ENCODE data around the gene EGF. TPM values are rescaled to one million over a fixed set of nuclear protein-coding genes. Genes with fewer than 3 reads are reported as not detected.
A peak's percentile ranks its signal among the peaks of the same experiment; 100 is the strongest.
"Not testable (repeated sequence)": the region's sequence is repeated elsewhere in the genome, so short reads cannot be mapped to it uniquely, and the experiment has no call there.

Gene EGF
- total RNA-seq, 5 donors from 2014 or later (not counting 1 experiment from before 2014, with no cell fraction given) = 0.20 TPM; not detected in 4

DNA sequence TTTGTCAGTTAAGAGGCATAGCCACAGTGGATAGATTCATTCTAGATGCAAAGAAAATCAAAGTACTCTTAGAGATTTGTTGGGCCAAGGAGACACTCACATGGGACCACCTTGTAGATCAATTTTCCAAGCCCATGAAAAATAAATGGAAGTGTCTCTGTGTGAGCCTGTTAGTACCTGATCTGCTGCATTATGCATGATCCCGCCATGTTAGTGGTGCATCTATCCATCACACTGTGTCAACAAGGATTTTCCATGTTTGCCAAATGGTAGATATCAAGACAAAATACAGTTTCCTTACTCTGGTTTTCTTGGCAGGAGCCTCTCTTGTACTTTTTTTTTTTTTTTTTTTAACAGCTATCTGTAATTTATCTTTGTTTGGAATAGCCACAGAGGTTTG lies 112.4 kb downstream of the EGF start:
- peaks cover 2 to 7% of the 10 kb centered on the region in 2 donors for H3K27me3 Mint-ChIP-seq
- Histone ChIP-seq H3K9me3 (no peaks in the 10 kb centered on the region), H3K27ac (ENCODE audit: low read length) (no peak overlapping the region), H3K4me3 (ENCODE audit: control insufficient read depth in 1 of 2, extremely low read depth in 1 of 2, low read length in 1 of 2) (no peak overlapping the region), H3K4me1 (ENCODE audit: control insufficient read depth in 1 of 2, extremely low read depth in 1 of 2, insufficient read depth in 2 of 2, low read length in 2 of 2) (no peaks in the 10 kb centered on the region), H3K27me3 (replicated peaks in 1 of 2; ENCODE audit: control insufficient read depth in 2 of 2, extremely low read depth in 1 of 2, insufficient read depth in 2 of 2, low read length in 1 of 2) (peaks cover 0 to 2% of the 10 kb centered on the region in 2 experiments), H3K36me3 (ENCODE audit: control insufficient read depth in 2 of 2, extremely low read depth in 1 of 2, insufficient read depth in 1 of 2, low read length in 1 of 2) (no peaks in the 10 kb centered on the region)
- DNase-seq = no peak
- no peak for ATAC-seq (replicated peaks in 1 of 4)
- no peaks in the 10 kb centered on the region for H3K9me3 Mint-ChIP-seq
- peaks cover 0 to 5% (median 3%) of the 10 kb centered on the region in 3 donors for H3K4me1 Mint-ChIP-seq
- ChIA-PET CTCF (interaction anchor here in 1 of 2 donors (0.7 kb wide), 1 partner anchor 25 kb away, joined by 6 read pairs; no protein-coding TSS in a partner anchor), POLR2A (no interaction called here)
- H3K4me3 Mint-ChIP-seq = no peak overlapping the region
- H3K36me3 Mint-ChIP-seq = no peaks in the 10 kb centered on the region
- WGBS (ENCODE audit: insufficient coverage) = no CpG with 5 or more reads among the region's 1 CpG
- no peak overlapping the region for H3K27ac Mint-ChIP-seq

GRCh38 chr4:110025718-110026117 lies 113.0 kb downstream of the EGF start:
- Mint-ChIP-seq H3K36me3 (no peaks in the 10 kb centered on the region), H3K27me3 (peaks cover 5 to 8% of the 10 kb centered on the region in 2 donors), H3K27ac (no peak overlapping the region), H3K9me3 (no peaks in the 10 kb centered on the region), H3K4me1 (peaks cover 0 to 3% (median 0%) of the 10 kb centered on the region in 3 donors), H3K4me3 (no peak overlapping the region)
- H3K27me3 ChIP-seq (replicated peaks in 1 of 2; ENCODE audit: control insufficient read depth in 2 of 2, extremely low read depth in 1 of 2, insufficient read depth in 2 of 2, low read length in 1 of 2) = peaks cover 0 to 2% of the 10 kb centered on the region in 2 experiments
- POLR2A ChIA-PET = no interaction called here
- CTCF ChIA-PET = interaction anchor here in 1 of 2 donors (0.7 kb wide), 1 partner anchor 25 kb away, joined by 6 read pairs; no protein-coding TSS in a partner anchor
- no peak overlapping the region for H3K4me3 ChIP-seq (ENCODE audit: control insufficient read depth in 1 of 2, extremely low read depth in 1 of 2, low read length in 1 of 2)
- DNase-seq = no peak
- no peaks in the 10 kb centered on the region for H3K4me1 ChIP-seq (ENCODE audit: control insufficient read depth in 1 of 2, extremely low read depth in 1 of 2, insufficient read depth in 2 of 2, low read length in 2 of 2)
- no peaks in the 10 kb centered on the region for H3K9me3 ChIP-seq
- WGBS (ENCODE audit: insufficient coverage) = no CpG with 5 or more reads among the region's 3 CpGs
- no peak for ATAC-seq (replicated peaks in 1 of 4)
- H3K36me3 ChIP-seq (ENCODE audit: control insufficient read depth in 2 of 2, extremely low read depth in 1 of 2, insufficient read depth in 1 of 2, low read length in 1 of 2) = no peaks in the 10 kb centered on the region
- no peak overlapping the region for H3K27ac ChIP-seq (ENCODE audit: low read length)

GRCh38 chr4:110032603-110033002 lies 119.9 kb downstream of the EGF start:
- H3K9me3 Mint-ChIP-seq = no peaks in the 10 kb centered on the region
- DNase-seq (peak in 1 of 35 experiments; percentile 15), ATAC-seq (replicated peaks in 1 of 4) (no peak)
- no peak overlapping the region for H3K4me3 Mint-ChIP-seq
- WGBS (ENCODE audit: insufficient coverage) = 50% methylated on average over 1 of the region's 7 CpGs
- peaks cover 0 to 5% (median 0%) of the 10 kb centered on the region in 3 donors for H3K4me1 Mint-ChIP-seq
- CTCF ChIA-PET = no interaction called here
- no peak overlapping the region for H3K27ac ChIP-seq (ENCODE audit: low read length)
- H3K27me3 ChIP-seq (replicated peaks in 1 of 2; ENCODE audit: control insufficient read depth in 2 of 2, extremely low read depth in 1 of 2, insufficient read depth in 2 of 2, low read length in 1 of 2) = peaks cover 0 to 5% of the 10 kb centered on the region in 2 experiments
- no peak overlapping the region for H3K27ac Mint-ChIP-seq
- peaks cover 27 to 42% of the 10 kb centered on the region in 2 donors for H3K27me3 Mint-ChIP-seq
- H3K36me3 ChIP-seq (ENCODE audit: control insufficient read depth in 2 of 2, extremely low read depth in 1 of 2, insufficient read depth in 1 of 2, low read length in 1 of 2) = no peaks in the 10 kb centered on the region
- H3K4me1 ChIP-seq (ENCODE audit: control insufficient read depth in 1 of 2, extremely low read depth in 1 of 2, insufficient read depth in 2 of 2, low read length in 2 of 2) = no peaks in the 10 kb centered on the region
- POLR2A ChIA-PET = interaction anchor here in 1 of 2 donors (0.6 kb wide), 1 partner anchor 1951 kb away, joined by 5 read pairs; no protein-coding TSS in a partner anchor
- H3K36me3 Mint-ChIP-seq = no peaks in the 10 kb centered on the region
- H3K4me3 ChIP-seq (ENCODE audit: control insufficient read depth in 1 of 2, extremely low read depth in 1 of 2, low read length in 1 of 2) = no peak overlapping the region
- H3K9me3 ChIP-seq = no peaks in the 10 kb centered on the region

GRCh38 chr4:110033355-110034025 lies 120.8 kb downstream of the EGF start:
- H3K9me3 Mint-ChIP-seq = no peaks in the 10 kb centered on the region
- H3K27ac Mint-ChIP-seq = no peak overlapping the region
- ChIA-PET CTCF (no interaction called here), POLR2A (no interaction called here)
- H3K27ac ChIP-seq (ENCODE audit: low read length) = no peak overlapping the region
- no peaks in the 10 kb centered on the region for H3K4me1 ChIP-seq (ENCODE audit: control insufficient read depth in 1 of 2, extremely low read depth in 1 of 2, insufficient read depth in 2 of 2, low read length in 2 of 2)
- peaks cover 27 to 42% of the 10 kb centered on the region in 2 donors for H3K27me3 Mint-ChIP-seq
- H3K27me3 ChIP-seq (replicated peaks in 1 of 2; ENCODE audit: control insufficient read depth in 2 of 2, extremely low read depth in 1 of 2, insufficient read depth in 2 of 2, low read length in 1 of 2) = peaks cover 0 to 8% of the 10 kb centered on the region in 2 experiments
- DNase-seq (no peak), ATAC-seq (replicated peaks in 1 of 4) (no peak)
- H3K4me3 ChIP-seq (ENCODE audit: control insufficient read depth in 1 of 2, extremely low read depth in 1 of 2, low read length in 1 of 2) = no peak overlapping the region
- no peaks in the 10 kb centered on the region for H3K36me3 Mint-ChIP-seq
- H3K4me3 Mint-ChIP-seq = no peak overlapping the region
- no CpG with 5 or more reads among the region's 8 CpGs for WGBS (ENCODE audit: insufficient coverage)
- H3K9me3 ChIP-seq = no peaks in the 10 kb centered on the region
- peaks cover 0 to 5% (median 0%) of the 10 kb centered on the region in 3 donors for H3K4me1 Mint-ChIP-seq
- no peaks in the 10 kb centered on the region for H3K36me3 ChIP-seq (ENCODE audit: control insufficient read depth in 2 of 2, extremely low read depth in 1 of 2, insufficient read depth in 1 of 2, low read length in 1 of 2)

DNA sequence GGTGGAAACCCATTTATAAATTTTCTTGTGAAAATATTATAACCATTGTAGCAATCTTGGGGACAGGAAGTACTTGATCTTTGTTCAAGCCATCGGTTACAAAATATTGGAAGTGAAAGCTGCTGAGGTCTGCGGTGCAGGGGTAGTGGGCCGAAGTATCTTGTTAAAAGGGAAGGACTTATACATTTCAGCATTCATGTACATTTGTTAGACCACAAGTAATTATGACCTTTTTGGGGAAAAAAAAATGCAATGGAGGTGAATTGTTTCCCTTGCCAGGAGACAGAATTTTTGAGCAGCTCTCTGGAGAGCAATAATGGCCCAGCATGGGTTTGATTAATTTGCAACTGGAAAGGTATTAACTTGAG lies 121.3 kb downstream of the EGF start:
- Histone ChIP-seq H3K27ac (ENCODE audit: low read length) (no peak overlapping the region), H3K36me3 (ENCODE audit: control insufficient read depth in 2 of 2, extremely low read depth in 1 of 2, insufficient read depth in 1 of 2, low read length in 1 of 2) (no peaks in the 10 kb centered on the region), H3K4me1 (ENCODE audit: control insufficient read depth in 1 of 2, extremely low read depth in 1 of 2, insufficient read depth in 2 of 2, low read length in 2 of 2) (no peaks in the 10 kb centered on the region), H3K9me3 (no peaks in the 10 kb centered on the region), H3K4me3 (ENCODE audit: control insufficient read depth in 1 of 2, extremely low read depth in 1 of 2, low read length in 1 of 2) (no peak overlapping the region), H3K27me3 (replicated peaks in 1 of 2; ENCODE audit: control insufficient read depth in 2 of 2, extremely low read depth in 1 of 2, insufficient read depth in 2 of 2, low read length in 1 of 2) (peaks cover 0 to 8% of the 10 kb centered on the region in 2 experiments)
- no peak overlapping the region for H3K4me3 Mint-ChIP-seq
- no peak for ATAC-seq (replicated peaks in 1 of 4)
- H3K27me3 Mint-ChIP-seq = peaks cover 27 to 42% of the 10 kb centered on the region in 2 donors
- H3K4me1 Mint-ChIP-seq = peaks cover 0 to 5% (median 0%) of the 10 kb centered on the region in 3 donors
- H3K9me3 Mint-ChIP-seq = no peaks in the 10 kb centered on the region
- no peak overlapping the region for H3K27ac Mint-ChIP-seq
- DNase-seq = peak in 1 of 35 experiments; percentile 4
- CTCF ChIA-PET = no interaction called here
- no peaks in the 10 kb centered on the region for H3K36me3 Mint-ChIP-seq
- POLR2A ChIA-PET = no interaction called here
- WGBS (ENCODE audit: insufficient coverage) = no CpG with 5 or more reads among the region's 3 CpGs

DNA sequence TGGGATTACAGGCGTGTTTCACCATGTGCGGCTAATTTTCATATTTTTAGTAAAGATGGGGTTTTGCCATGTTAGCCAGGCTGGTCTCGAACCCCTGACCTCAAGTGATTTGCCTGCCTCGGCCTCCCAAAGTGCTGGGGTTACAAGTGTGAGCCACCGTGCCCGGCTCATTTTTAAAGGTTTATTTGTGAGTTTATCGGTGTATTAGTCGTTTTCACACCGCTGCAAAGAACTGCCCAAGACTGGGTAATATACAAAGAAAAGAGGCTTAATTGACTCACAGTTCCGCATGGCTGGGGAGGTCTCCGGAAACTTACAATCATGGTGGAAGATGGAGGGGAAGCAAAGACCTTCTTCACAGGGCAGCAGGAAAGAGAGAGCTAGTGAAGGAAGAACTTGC lies 126.5 kb downstream of the EGF start:
- H3K4me1 Mint-ChIP-seq = peaks cover 2 to 12% (median 4%) of the 10 kb centered on the region in 3 donors
- not testable (repeated sequence) for H3K4me3 Mint-ChIP-seq

More for the DNA sequence above, 126.5 kb downstream of the EGF start:
- H3K9me3 ChIP-seq; H3K4me3 ChIP-seq (ENCODE audit: control insufficient read depth in 1 of 2, extremely low read depth in 1 of 2, low read length in 1 of 2); H3K27ac ChIP-seq (ENCODE audit: low read length); POLR2A ChIA-PET; H3K9me3 Mint-ChIP-seq; H3K4me1 ChIP-seq (ENCODE audit: control insufficient read depth in 1 of 2, extremely low read depth in 1 of 2, insufficient read depth in 2 of 2, low read length in 2 of 2); H3K36me3 Mint-ChIP-seq; H3K27ac Mint-ChIP-seq; ATAC-seq (replicated peaks in 1 of 4); H3K27me3 ChIP-seq (replicated peaks in 1 of 2; ENCODE audit: control insufficient read depth in 2 of 2, extremely low read depth in 1 of 2, insufficient read depth in 2 of 2, low read length in 1 of 2); H3K36me3 ChIP-seq (ENCODE audit: control insufficient read depth in 2 of 2, extremely low read depth in 1 of 2, insufficient read depth in 1 of 2, low read length in 1 of 2); DNase-seq: not testable (repeated sequence)
- CTCF ChIA-PET = interaction anchor here in 1 of 2 donors (0.8 kb wide), 1 partner anchor 478 kb away, joined by 3 read pairs; no protein-coding TSS in a partner anchor
- peaks cover 21 to 27% of the 10 kb centered on the region in 2 donors for H3K27me3 Mint-ChIP-seq
- WGBS (ENCODE audit: insufficient coverage) = 72% methylated on average over 2 of the region's 11 CpGs

Measured in T-cell (primary cell).